Measurements from ENCODE around the gene VCX3B.
"Not testable (repeated sequence)": the region's sequence is repeated elsewhere in the genome, so short reads cannot be mapped to it uniquely, and the experiment has no call there.

Gene VCX3B

GRCh38 chrX:8464530-8464929, at the start of gene VCX3B:
TSS of gene VCX3B (plus strand) at chrX:8464830. CDS start at chrX:8465451, 621 bp downstream.
- not testable (repeated sequence) for DNase-seq

GRCh38 chrX:8418301-8418700, 46.3 kb upstream of the VCX3B start:
- no peak for DNase-seq

GRCh38 chrX:8424912-8425311, 39.7 kb upstream of the VCX3B start:
- DNase-seq, result no peak

GRCh38 chrX:8429692-8430249, 34.9 kb upstream of the VCX3B start:
- DNase-seq, result no peak

- DNase-seq, result no peak
These were observed 34.2 kb upstream of the VCX3B start for GRCh38 chrX:8430444-8430843.

- DNase-seq, result no peak
These were observed 32.2 kb upstream of the VCX3B start for GRCh38 chrX:8432396-8432795.

GRCh38 chrX:8433109-8434062, 31.2 kb upstream of the VCX3B start:
- DNase-seq, result no peak

- DNase-seq, result no peak
These were observed 17.3 kb upstream of the VCX3B start for GRCh38 chrX:8447368-8447767.

- not testable (repeated sequence) for DNase-seq
These were observed 12.3 kb upstream of the VCX3B start for GRCh38 chrX:8452343-8452742.

GRCh38 chrX:8453611-8454010, 11.0 kb upstream of the VCX3B start:
- DNase-seq, result no peak

- DNase-seq, result no peak
These were observed 9.1 kb upstream of the VCX3B start for GRCh38 chrX:8455557-8455956.

- no peak for DNase-seq
These were observed 2.1 kb upstream of the VCX3B start for GRCh38 chrX:8462488-8462887.

- no peak for DNase-seq
These were observed 19.8 kb downstream of the VCX3B start for GRCh38 chrX:8484360-8484949.

- DNase-seq, result not testable (repeated sequence)
These were observed 30.4 kb downstream of the VCX3B start for GRCh38 chrX:8495036-8495435.

- DNase-seq, result no peak
These were observed 35.6 kb downstream of the VCX3B start for GRCh38 chrX:8500203-8500602.

GRCh38 chrX:8502101-8502500, 37.5 kb downstream of the VCX3B start:
- not testable (repeated sequence) for DNase-seq

- DNase-seq, result no peak
These were observed 39.8 kb downstream of the VCX3B start for GRCh38 chrX:8504451-8504850.
